ENCODE measurements around the gene TMSB4X.
A peak's percentile ranks its signal among the peaks of the same experiment; 100 is the strongest.
"Not testable (repeated sequence)": the region's sequence is repeated elsewhere in the genome, so short reads cannot be mapped to it uniquely, and the experiment has no call there.

TMSB4X gene

GRCh38 chrX:12974796-12975669 is at the start of gene TMSB4X:
TMSB4X (plus strand) TSS chrX:12975110.
- H3K27ac ChIP-seq = peak within 1 kb of the TSS; percentile 84
- TF ChIP-seq CTCF (conservative IDR thresholded peaks at IDR 0.05) = no peak

- TF ChIP-seq CTCF (conservative IDR thresholded peaks at IDR 0.05) = no peak
- H3K27ac ChIP-seq = no peak overlapping the region
These were observed 45.2 kb upstream of the TMSB4X start for GRCh38 chrX:12929701-12930100.

GRCh38 chrX:12930150-12930549 is 44.8 kb upstream of the TMSB4X start:
- TF ChIP-seq CTCF (conservative IDR thresholded peaks at IDR 0.05) = no peak
- H3K27ac ChIP-seq = no peak overlapping the region

GRCh38 chrX:12932244-12932643 is 42.7 kb upstream of the TMSB4X start:
- TF ChIP-seq CTCF (conservative IDR thresholded peaks at IDR 0.05) = no peak
- no peak overlapping the region for H3K27ac ChIP-seq

- no peak overlapping the region for H3K27ac ChIP-seq
- TF ChIP-seq CTCF (conservative IDR thresholded peaks at IDR 0.05) = no peak
These were observed 40.1 kb upstream of the TMSB4X start for GRCh38 chrX:12934850-12935249.

- no peak for TF ChIP-seq CTCF (conservative IDR thresholded peaks at IDR 0.05)
- no peak overlapping the region for H3K27ac ChIP-seq
These were observed 38.0 kb upstream of the TMSB4X start for GRCh38 chrX:12936947-12937346.

- H3K27ac ChIP-seq = not testable (repeated sequence)
These were observed 34.4 kb upstream of the TMSB4X start for GRCh38 chrX:12940471-12940870.

GRCh38 chrX:12943592-12943991 is 31.3 kb upstream of the TMSB4X start:
- H3K27ac ChIP-seq = not testable (repeated sequence)

GRCh38 chrX:12944452-12944851 is 30.5 kb upstream of the TMSB4X start:
- not testable (repeated sequence) for H3K27ac ChIP-seq
